Measurements from ENCODE around the gene NISCH. TPM values are rescaled to one million over a fixed set of nuclear protein-coding genes. Genes with fewer than 3 reads are reported as not detected.

NISCH gene
- total and polyA plus RNA-seq, 2 donors (not counting 3 experiments of a cell fraction or from before 2014, with no cell fraction given), result 156 to 178 TPM

- peaks cover 30 to 88% of the 10 kb centered on the region in 2 experiments for H3K36me3 ChIP-seq (ENCODE audit: control insufficient read depth in 2 of 2, extremely low read depth in 1 of 2, insufficient read depth in 2 of 2, low read length in 2 of 2)
- no peaks in the 10 kb centered on the region for H4K20me1 ChIP-seq (replicated peaks; ENCODE audit: control insufficient read depth, extremely low read depth, insufficient read depth, low read length)
- H3K79me2 ChIP-seq (ENCODE audit: control insufficient read depth, insufficient read depth, low read length), result no peaks in the 10 kb centered on the region
- CTCF ChIA-PET, result no interaction called here
- no peak for FAIRE-seq
- H3K4me2 ChIP-seq (ENCODE audit: insufficient read depth, low read length), result no peak overlapping the region
- H3K4me3 ChIP-seq (replicated peaks in 1 of 3; ENCODE audit: insufficient read depth in 1 of 3, low read depth in 1 of 3, low read length in 3 of 3), result no peak overlapping the region
- peaks cover 10% of the 10 kb centered on the region for H3K4me1 ChIP-seq (ENCODE audit: control insufficient read depth, extremely low read depth, insufficient read depth, low read length)
- dilution Hi-C loops (cut with MboI; ENCODE audit: extremely low pct_ligation_motif_present, low sequenced_read_pairs), result no loop called here
- no peak for DNase-seq (ENCODE audit: low read depth, low spot score)
- no peaks in the 10 kb centered on the region for H3K9me1 ChIP-seq (replicated peaks; ENCODE audit: control insufficient read depth, extremely low read depth, insufficient read depth, low read length)
- H3K9ac ChIP-seq (replicated peaks; ENCODE audit: extremely low read depth, insufficient read depth, low read length), result no peak overlapping the region
- H2AFZ ChIP-seq (ENCODE audit: low read depth, low read length), result no peak overlapping the region
- no peak for TF ChIP-seq EZH2 (IDR thresholded peaks at IDR 0.05; ENCODE audit: borderline replicate concordance, low read depth, low read length, severe bottlenecking)
- TF ChIP-seq FOS (IDR thresholded peaks at IDR 0.05; ENCODE audit: borderline replicate concordance, insufficient read depth, low read length), result no peak
- no peak for TF ChIP-seq MAX (IDR thresholded peaks at IDR 0.05; ENCODE audit: insufficient read depth, insufficient read length)
- no peak for TF ChIP-seq MYC (IDR thresholded peaks at IDR 0.05; ENCODE audit: low read depth, low read length)
- no peak for TF ChIP-seq POLR2A (IDR thresholded peaks at IDR 0.05; ENCODE audit: low read depth, low read length)
- TF ChIP-seq GATA2 (IDR thresholded peaks at IDR 0.05; ENCODE audit: insufficient read depth, insufficient read length, low read depth, low read length), result no peak
- no peak for TF ChIP-seq POLR2AphosphoS5 (IDR thresholded peaks at IDR 0.05; ENCODE audit: insufficient read depth, low read depth, low read length)
- TF ChIP-seq JUN (IDR thresholded peaks at IDR 0.05; ENCODE audit: borderline replicate concordance, insufficient read depth, insufficient read length, low read depth), result no peak
- no peak for TF ChIP-seq CTCF (IDR thresholded peaks at IDR 0.05; ENCODE audit: extremely low read depth in 1 of 2, insufficient read depth in 1 of 2, low read depth in 1 of 2, low read length in 2 of 2)
- intact Hi-C loops (cut with micrococcal nuclease), result no loop called here
- no peaks in the 10 kb centered on the region for H3K27me3 ChIP-seq (ENCODE audit: control insufficient read depth in 2 of 2, insufficient read depth in 2 of 2, low read length in 2 of 2)
- no peak overlapping the region for H3K27ac ChIP-seq (ENCODE audit: insufficient read depth, low read depth, low read length)
- BruUV-seq (replicated peaks), result TSS peak; percentile 4
- POLR2A ChIA-PET, result no interaction called here
- H3K9me3 ChIP-seq (replicated peaks; ENCODE audit: control insufficient read depth, insufficient read depth, low read length), result no peaks in the 10 kb centered on the region
Observed at GRCh38 chr3:52509753-52510328, 54.4 kb downstream of the NISCH start.

Data from endothelial cell of umbilical vein (primary cell).